HepG2 (cell line): ENCODE measurements around the gene GARS1. TPM values are rescaled to one million over a fixed set of nuclear protein-coding genes. Genes with fewer than 3 reads are reported as not detected.

Source experiments
- ATAC-seq: fragments of 200-7000 bp; cut with Tn5 transposase; 3 replicates; pipeline ENCODE4 v1.9.1; 2020; ENCODE audit warnings: mild to moderate bottlenecking, moderate library complexity
- BruUV-seq: library from RNA; stranded (reverse); fragments of 400-500 nt; replicated peaks from 2 replicates; lab custom pipeline; 2021; lab: Mats Ljungman, UMichigan
- CTCF ChIA-PET: fragments of 300-600 bp; formaldehyde crosslinking; extraction: SDS; loops from one replicate; lab custom pipeline; 2021; ENCODE audit warnings: low total read pairs, inconsistent platforms, low intra/inter-chr PET ratio; lab: Yijun Ruan, JAX
- POLR2A ChIA-PET: fragments of 350-600 bp; sonication (Branson Sonifier 250); formaldehyde crosslinking; loops from one replicate; lab custom pipeline; 2020; ENCODE audit warnings: antibody characterized with exemption, inconsistent platforms; lab: Yijun Ruan, JAX
- DNase-seq: peaks from one replicate; pipeline ENCODE4 v3.0.0-alpha.2; 2015; ENCODE audit warnings: low spot score
- FAIRE-seq: peaks from 3 replicates; lab custom pipeline; 2011; peaks lifted over from hg19 to GRCh38; lab: Jason Lieb, UNC
- H2AFZ ChIP-seq: one replicate; pipeline ENCODE4 v1.6.1; 2011; ENCODE audit warnings: low read length, inconsistent platforms
- H3K27ac ChIP-seq: fragments of 300-600 bp; 3 replicates; pipeline ENCODE4 v1.8.0; 2011; ENCODE audit warnings: mixed run types, mild to moderate bottlenecking, mixed read lengths, low read length, inconsistent platforms; ENCODE audit not compliant: insufficient read depth; ENCODE audit errors: extremely low read length
- H3K27me3 ChIP-seq, 2 experiments: fragments of 200-600 bp in 1 of 2; 2 replicates in 1 of 2; 3 replicates in 1 of 2; pipeline versions ENCODE4 v1.6.0 to v1.8.0; 2011; ENCODE audit warnings: low read length in 2 of 2, mild to moderate bottlenecking in 2 of 2, moderate library complexity in 2 of 2, inconsistent platforms in 1 of 2; ENCODE audit not compliant: insufficient read depth in 2 of 2, control insufficient read depth in 1 of 2
- H3K36me3 ChIP-seq, 2 experiments: fragments of 200-600 bp in 1 of 2; replicated peaks in 1 of 2; 2 replicates in 1 of 2; 3 replicates in 1 of 2; pipeline versions ENCODE4 v1.5.1 to v1.8.0; 2011; ENCODE audit warnings: low read length in 2 of 2, inconsistent platforms in 1 of 2; ENCODE audit not compliant: insufficient read depth in 2 of 2, control insufficient read depth in 1 of 2
- H3K4me1 ChIP-seq: 2 replicates; pipeline ENCODE4 v1.5.1; 2012; ENCODE audit warnings: low read length, inconsistent platforms; ENCODE audit not compliant: insufficient read depth
- H3K4me2 ChIP-seq: 2 replicates; pipeline ENCODE4 v1.6.0; 2011; ENCODE audit warnings: low read depth, low read length, inconsistent platforms
- H3K4me3 ChIP-seq, 3 experiments: fragments of 200-600 bp in 1 of 3; sonication (generic), shearing (Covaris generic) in 1 of 3; replicated peaks in 1 of 3; 2 replicates each; pipeline ENCODE4 v1.5.1; 2011 to 2016; ENCODE audit warnings: low read length in 3 of 3, inconsistent platforms in 2 of 3, low read depth in 2 of 3, mild to moderate bottlenecking in 2 of 3, control low read depth in 1 of 3, mixed read lengths in 1 of 3; ENCODE audit not compliant: insufficient read depth in 1 of 3
- H3K79me2 ChIP-seq: one replicate; pipeline ENCODE4 v1.6.1; 2011; ENCODE audit warnings: low read length, inconsistent platforms; ENCODE audit not compliant: insufficient read depth
- H3K9ac ChIP-seq: 2 replicates; pipeline ENCODE4 v1.6.0; 2011; ENCODE audit warnings: mild to moderate bottlenecking, low read depth, low read length, inconsistent platforms; ENCODE audit not compliant: insufficient read depth
- H3K9me3 ChIP-seq: 2 replicates; pipeline ENCODE4 v1.5.1; 2012; ENCODE audit warnings: mild to moderate bottlenecking, low read length
- H4K20me1 ChIP-seq: 2 replicates; pipeline ENCODE4 v1.6.0; 2011; ENCODE audit warnings: inconsistent platforms, mild to moderate bottlenecking, low read length, moderate library complexity; ENCODE audit not compliant: insufficient read depth
- HCFC1 ChIP-seq: fragments of 150-350 bp; IDR thresholded peaks from 2 replicates; pipeline ENCODE4 v1.6.1; 2014; ENCODE audit warnings: low read depth, low read length
- IRF1 ChIP-seq: sonication (generic); formaldehyde crosslinking; IDR thresholded peaks from 2 replicates; pipeline ENCODE4 v1.4.0; 2020; ENCODE audit warnings: low read depth, mild to moderate bottlenecking, missing genetic modification reagents
- PHF20 ChIP-seq: sonication (generic); formaldehyde crosslinking; IDR thresholded peaks from 2 replicates; pipeline ENCODE4 v1.5.0; 2020; ENCODE audit warnings: mild to moderate bottlenecking, missing genetic modification reagents
- RBM22 ChIP-seq: fragments of 200-400 bp; formaldehyde crosslinking; optimal IDR thresholded peaks from 2 replicates; pipeline ENCODE3; 2017; ENCODE audit warnings: mild to moderate bottlenecking, low read length, moderate library complexity
- SRSF1 ChIP-seq: fragments of 200-400 bp; formaldehyde crosslinking; optimal IDR thresholded peaks from 2 replicates; pipeline ENCODE3; 2017; ENCODE audit warnings: mild to moderate bottlenecking, low read depth, low read length, moderate library complexity
- TAF1 ChIP-seq: sonication (generic); formaldehyde crosslinking; IDR thresholded peaks from 2 replicates; pipeline ENCODE4 v1.4.0; 2020; ENCODE audit warnings: missing genetic modification reagents
- ZFP90 ChIP-seq: sonication (generic); formaldehyde crosslinking; IDR thresholded peaks from 2 replicates; pipeline ENCODE4 v1.8.0; 2022; ENCODE audit warnings: missing genetic modification reagents, mild to moderate bottlenecking, inconsistent platforms, borderline replicate concordance
- ZNF207 ChIP-seq: fragments of 450-650 bp; IDR thresholded peaks from 2 replicates; pipeline ENCODE4 v1.6.1; 2016; ENCODE audit warnings: antibody characterized with exemption, borderline replicate concordance
- ZNF33A ChIP-seq: sonication (generic); formaldehyde crosslinking; IDR thresholded peaks from 2 replicates; pipeline ENCODE4 v1.5.1; 2020; ENCODE audit warnings: missing genetic modification reagents, mild to moderate bottlenecking, moderate library complexity, borderline replicate concordance
- ZNF788 ChIP-seq: sonication (generic); formaldehyde crosslinking; IDR thresholded peaks from 2 replicates; pipeline ENCODE4 v1.5.0; 2020; ENCODE audit warnings: mild to moderate bottlenecking, missing genetic modification reagents, borderline replicate concordance
- WGBS: methylation state at CpG from one replicate; pipeline ENCODE4 v1.1.6; 2017; ENCODE audit warnings: low lambda C conversion rate; 5-methylcytosine and 5-hydroxymethylcytosine counted together
- in situ Hi-C: cut with HindIII; loops from 2 replicates; pipeline ENCODE4 v1.10.0; 2017; ENCODE audit warnings: low pct_unique_long_range_greater_than_20kb; ENCODE audit not compliant: extremely low pct_ligation_motif_present
- intact Hi-C: fragments of 100-400 bp; cut with micrococcal nuclease; formaldehyde crosslinking; loops from one replicate; pipeline ENCODE4 v1.10.0; 2022; ENCODE audit not compliant: unreplicated experiment
- polyA plus RNA-seq, 8 experiments: library from polyadenylated mRNA; depleted of rRNA in 3 of 8; stranded (reverse) in 7 of 8; unstranded in 1 of 8; fragments of >200 nt; fragmentation: Illumina TruSeq in 4 of 8; extraction: Trizol in 4 of 8; gene quantifications; 2 replicates each; pipeline versions ENCODE4 v1.2.1 to v1.2.3, GENCODE V29; 2011 to 2016; ENCODE audit warnings: low read depth in 4 of 8, missing spikeins in 1 of 8, mixed read lengths in 1 of 8; ENCODE audit not compliant: insufficient read depth in 1 of 8
- total RNA-seq, 5 experiments: library from RNA; depleted of rRNA; stranded (reverse); fragments of >200 nt; fragmentation: Illumina TruSeq; extraction: Trizol; gene quantifications; 2 replicates each; pipeline ENCODE4 v1.2.3, GENCODE V29; 2016; ENCODE audit warnings: low read depth in 1 of 5

GARS1 gene
- total and polyA plus RNA-seq, 2 of the 13 experiments (the other 11 are each of a cell fraction or from before 2014, with no cell fraction given): 140 to 460 TPM

GRCh38 chr7:30561389-30561788, 33.3 kb upstream of the GARS1 start:
- no peak overlapping the region for H3K4me2 ChIP-seq
- H4K20me1 ChIP-seq: no peaks in the 10 kb centered on the region
- 96% methylated on average over 6 of the region's 6 CpGs for WGBS
- intact Hi-C loops: no loop called here
- no peaks in the 10 kb centered on the region for H3K79me2 ChIP-seq
- H3K27ac ChIP-seq: no peak overlapping the region
- H2AFZ ChIP-seq: no peak overlapping the region
- H3K27me3 ChIP-seq: no peaks in the 10 kb centered on the region
- FAIRE-seq (no peak), DNase-seq (no peak), ATAC-seq (no peak)
- no peak overlapping the region for H3K4me3 ChIP-seq
- H3K4me1 ChIP-seq: no peaks in the 10 kb centered on the region
- no peaks in the 10 kb centered on the region for H3K9me3 ChIP-seq
- no peak overlapping the region for H3K9ac ChIP-seq
- BruUV-seq: no TSS peak
- no peaks in the 10 kb centered on the region; a peak in 1 of 5 replicates for H3K36me3 ChIP-seq
- POLR2A ChIA-PET: no interaction called here
- in situ Hi-C loops: loop anchor here (10.0 kb wide), 1 partner anchor 287 kb away; no protein-coding TSS in a partner anchor
- TF ChIP-seq IRF1 (CRISPR knock-in tag): no peak
- no peak for TF ChIP-seq ZNF788 (CRISPR knock-in tag)
- TF ChIP-seq TAF1 (CRISPR knock-in tag): no peak
- no peak for TF ChIP-seq ZNF33A (CRISPR knock-in tag)
- TF ChIP-seq ZNF207: no peak
- no peak for TF ChIP-seq RBM22
- no peak for TF ChIP-seq PHF20 (CRISPR knock-in tag)
- no peak for TF ChIP-seq ZFP90
- no peak for TF ChIP-seq SRSF1
- no peak for TF ChIP-seq HCFC1
- CTCF ChIA-PET: no interaction called here
